AG04449 (cell line): ENCODE data around the gene CPA4.

ENCODE experiments used
- CTCF ChIA-PET: fragments of 350-600 bp; formaldehyde crosslinking; extraction: SDS; loops from one replicate; lab custom pipeline; 2021; ENCODE audit warnings: antibody characterized with exemption; lab: Yijun Ruan, JAX
- POLR2A ChIA-PET: fragments of 400-600, 350-600 bp; formaldehyde crosslinking; extraction: SDS; loops from one replicate; lab custom pipeline; 2020; ENCODE audit warnings: antibody characterized with exemption, inconsistent platforms; lab: Yijun Ruan, JAX
- DNase-seq: peaks from one replicate; pipeline ENCODE4 v3.0.0-alpha.2; 2010; ENCODE audit warnings: low read depth, low spot score
- H3K4me3 ChIP-seq: 2 replicates; pipeline ENCODE4 v1.5.1; 2011; ENCODE audit warnings: low read depth, mild to moderate bottlenecking, control low read depth, low read length
- TF ChIP-seq, protein P1 (sequence below): IDR thresholded peaks from one replicate; pipeline ENCODE4 v1.5.1; 2011; ENCODE audit warnings: mild to moderate bottlenecking, moderate library complexity, low read length, control low read depth, inconsistent platforms; ENCODE audit not compliant: insufficient read depth; ENCODE audit errors: missing control alignments

CPA4 gene

DNA sequence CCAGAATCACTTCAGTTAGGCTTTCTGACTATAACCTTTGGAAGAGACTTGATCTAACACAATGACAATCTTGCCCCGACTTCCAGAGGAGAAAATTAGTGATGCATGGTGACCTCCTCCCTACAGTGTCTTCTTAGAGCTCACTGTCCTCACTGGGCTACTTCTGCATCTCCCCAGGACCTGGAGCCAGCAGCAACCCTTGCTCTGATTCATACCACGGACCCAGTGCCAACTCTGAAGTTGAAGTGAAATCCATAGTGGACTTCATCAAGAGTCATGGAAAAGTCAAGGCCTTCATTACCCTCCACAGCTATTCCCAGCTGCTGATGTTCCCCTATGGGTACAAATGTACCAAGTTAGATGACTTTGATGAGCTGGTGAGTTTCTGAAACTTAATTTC lies 13.7 kb upstream of the CPA4 start:
- POLR2A ChIA-PET, result interaction anchor here (1.1 to 1.4 kb wide), 2 partner anchors 13 to 15 kb away, joined by 3 read pairs; partner anchors contain the start of gene CPA4
- no peak overlapping the region for H3K4me3 ChIP-seq
- no peak for DNase-seq
- CTCF ChIA-PET, result interaction anchor here (1.1 to 4.1 kb wide), 4 partner anchors 10 to 152 kb away, joined by 3 to 47 read pairs (median 4); partner anchors contain the start of gene CPA4
- TF ChIP-seq, protein P1, sequence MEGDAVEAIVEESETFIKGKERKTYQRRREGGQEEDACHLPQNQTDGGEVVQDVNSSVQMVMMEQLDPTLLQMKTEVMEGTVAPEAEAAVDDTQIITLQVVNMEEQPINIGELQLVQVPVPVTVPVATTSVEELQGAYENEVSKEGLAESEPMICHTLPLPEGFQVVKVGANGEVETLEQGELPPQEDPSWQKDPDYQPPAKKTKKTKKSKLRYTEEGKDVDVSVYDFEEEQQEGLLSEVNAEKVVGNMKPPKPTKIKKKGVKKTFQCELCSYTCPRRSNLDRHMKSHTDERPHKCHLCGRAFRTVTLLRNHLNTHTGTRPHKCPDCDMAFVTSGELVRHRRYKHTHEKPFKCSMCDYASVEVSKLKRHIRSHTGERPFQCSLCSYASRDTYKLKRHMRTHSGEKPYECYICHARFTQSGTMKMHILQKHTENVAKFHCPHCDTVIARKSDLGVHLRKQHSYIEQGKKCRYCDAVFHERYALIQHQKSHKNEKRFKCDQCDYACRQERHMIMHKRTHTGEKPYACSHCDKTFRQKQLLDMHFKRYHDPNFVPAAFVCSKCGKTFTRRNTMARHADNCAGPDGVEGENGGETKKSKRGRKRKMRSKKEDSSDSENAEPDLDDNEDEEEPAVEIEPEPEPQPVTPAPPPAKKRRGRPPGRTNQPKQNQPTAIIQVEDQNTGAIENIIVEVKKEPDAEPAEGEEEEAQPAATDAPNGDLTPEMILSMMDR, result no peak

DNA sequence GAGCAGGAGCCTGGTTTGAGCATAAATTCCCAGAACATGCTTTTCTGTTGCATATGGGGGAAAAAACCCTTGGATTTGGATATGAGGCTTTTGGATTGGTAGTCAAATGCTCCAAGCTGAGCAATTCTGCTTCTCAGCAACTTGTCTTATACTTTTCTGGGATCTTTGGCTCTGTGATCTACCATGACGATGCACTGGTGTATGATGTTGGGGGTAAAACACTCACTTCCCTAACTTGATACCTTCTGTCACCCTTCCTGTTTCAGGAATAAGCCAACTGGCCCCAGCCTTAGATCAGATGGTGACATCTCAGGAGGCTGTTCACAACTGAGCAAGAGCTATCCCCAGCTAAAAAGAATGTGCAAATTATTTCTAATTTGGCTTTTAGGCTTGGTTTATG lies 13.1 kb upstream of the CPA4 start:
- TF ChIP-seq, protein P1, result no peak
- no peak for DNase-seq
- H3K4me3 ChIP-seq, result no peak overlapping the region
- POLR2A ChIA-PET, result interaction anchor here (1.1 to 1.4 kb wide), 2 partner anchors 13 to 14 kb away, joined by 3 read pairs; partner anchors contain the start of gene CPA4
- CTCF ChIA-PET, result interaction anchor here (1.1 to 4.1 kb wide), 2 partner anchors 9 to 13 kb away, joined by 3 to 47 read pairs; partner anchors contain the start of gene CPA4

GRCh38 chr7:130281260-130281659 lies 11.7 kb upstream of the CPA4 start:
- H3K4me3 ChIP-seq, result no peak overlapping the region
- ChIA-PET POLR2A (no interaction called here), CTCF (no interaction called here)
- TF ChIP-seq, protein P1, result no peak
- DNase-seq, result no peak

- POLR2A ChIA-PET, result no interaction called here
- CTCF ChIA-PET, result interaction anchor here (2.9 kb wide), 1 partner anchor 9 kb away, joined by 19 read pairs; no protein-coding TSS in a partner anchor
Observed at GRCh38 chr7:130286881-130287280, 6.1 kb upstream of the CPA4 start.

GRCh38 chr7:130288168-130288567 lies 4.8 kb upstream of the CPA4 start:
- CTCF ChIA-PET, result interaction anchor here (0.9 to 2.9 kb wide), 2 partner anchors 8 to 11 kb away, joined by 3 to 19 read pairs; no protein-coding TSS in a partner anchor
- POLR2A ChIA-PET, result no interaction called here
- TF ChIP-seq, protein P1, result no peak
- no peak for DNase-seq
- H3K4me3 ChIP-seq, result no peak overlapping the region

More at GRCh38 chr7:130286881-130287280, 6.1 kb upstream of the CPA4 start:
- no peak for DNase-seq
- TF ChIP-seq, protein P1, result no peak
- H3K4me3 ChIP-seq, result no peak overlapping the region

- POLR2A ChIA-PET, result no interaction called here
- TF ChIP-seq, protein P1, result no peak
- no peak overlapping the region for H3K4me3 ChIP-seq
- CTCF ChIA-PET, result interaction anchor here (0.9 to 2.9 kb wide), 2 partner anchors 9 to 11 kb away, joined by 3 to 19 read pairs; no protein-coding TSS in a partner anchor
- DNase-seq, result no peak
Observed at GRCh38 chr7:130288829-130289228, 4.1 kb upstream of the CPA4 start.
